WTC11 (cell line): ENCODE data around the gene GALNT6. TPM values are rescaled to one million over a fixed set of nuclear protein-coding genes. Genes with fewer than 3 reads are reported as not detected.
A peak's percentile ranks its signal among the peaks of the same experiment; 100 is the strongest.

Experiments
- ATAC-seq: fragments of 200-7000 bp; cut with Tn5 transposase; 2 replicates; pipeline ENCODE4 v1.10.0; 2021; ENCODE audit warnings: mild to moderate bottlenecking, moderate library complexity
- CTCF ChIA-PET: fragments of 300-600 bp; sonication (Branson Sonifier 250); formaldehyde crosslinking; loops from one replicate; lab custom pipeline; 2021; ENCODE audit warnings: antibody characterized with exemption; lab: Charles Lee
- POLR2A ChIA-PET: fragments of 350-600 bp; sonication (Branson Sonifier 250); formaldehyde crosslinking; loops from one replicate; lab custom pipeline; 2021; ENCODE audit warnings: antibody characterized with exemption; lab: Charles Lee
- DNase-seq: peaks from one replicate; pipeline ENCODE4 v3.0.0; 2021; ENCODE audit warnings: low spot score
- H3K27ac Mint-ChIP-seq: 2 replicates; pipeline ENCODE4 v1.8.0; 2021; ENCODE audit warnings: mixed read lengths
- H3K27me3 Mint-ChIP-seq: 2 replicates; pipeline ENCODE4 v1.8.0; 2021; ENCODE audit warnings: low read depth, mild to moderate bottlenecking, moderate library complexity, mixed read lengths
- H3K36me3 Mint-ChIP-seq: 2 replicates; pipeline ENCODE4 v1.8.0; 2021; ENCODE audit warnings: mixed read lengths
- H3K4me1 Mint-ChIP-seq: 2 replicates; pipeline ENCODE4 v1.8.0; 2022; ENCODE audit warnings: mixed read lengths
- H3K4me3 Mint-ChIP-seq: 2 replicates; pipeline ENCODE4 v1.8.0; 2021; ENCODE audit warnings: mild to moderate bottlenecking, moderate library complexity, mixed read lengths
- H3K9me3 Mint-ChIP-seq: 2 replicates; pipeline ENCODE4 v1.8.0; 2021; ENCODE audit warnings: mixed read lengths
- FOXP4 ChIP-seq: sonication (generic); formaldehyde crosslinking; IDR thresholded peaks from 2 replicates; pipeline ENCODE4 v1.8.0; 2022; ENCODE audit warnings: mild to moderate bottlenecking, missing genetic modification reagents
- GRHL2 ChIP-seq: fragments of 250-450 bp; sonication (Bioruptor Pico); IDR thresholded peaks from 2 replicates; pipeline ENCODE4 v1.8.0; 2022; ENCODE audit warnings: mild to moderate bottlenecking, moderate library complexity; ENCODE audit not compliant: insufficient replicate concordance, severe bottlenecking
- HMGA2 ChIP-seq: fragments of 250-450 bp; sonication (Bioruptor Pico); IDR thresholded peaks from 2 replicates; pipeline ENCODE4 v1.4.0; 2021; ENCODE audit warnings: mild to moderate bottlenecking, moderate library complexity
- IRF2 ChIP-seq: sonication (generic); formaldehyde crosslinking; IDR thresholded peaks from 2 replicates; pipeline ENCODE4 v1.8.0; 2022; ENCODE audit warnings: low read depth, missing genetic modification reagents, borderline replicate concordance
- NR3C1 ChIP-seq: sonication (generic); formaldehyde crosslinking; conservative IDR thresholded peaks from 2 replicates; pipeline ENCODE4 v1.8.1; 2023; ENCODE audit warnings: low read depth, mild to moderate bottlenecking, missing genetic modification reagents
- OVOL2 ChIP-seq: fragments of 250-450 bp; sonication (Bioruptor Pico); IDR thresholded peaks from 2 replicates; pipeline ENCODE4 v1.9.0; 2021; ENCODE audit warnings: mild to moderate bottlenecking, borderline replicate concordance
- RELA ChIP-seq: sonication (generic); formaldehyde crosslinking; IDR thresholded peaks from 2 replicates; pipeline ENCODE4 v1.8.1; 2022; ENCODE audit warnings: missing genetic modification reagents, mild to moderate bottlenecking, borderline replicate concordance
- SOX15 ChIP-seq: fragments of 250-450 bp; sonication (Bioruptor Pico); IDR thresholded peaks from 2 replicates; pipeline ENCODE4 v1.9.0; 2021; ENCODE audit warnings: mild to moderate bottlenecking
- TCF7 ChIP-seq: sonication (generic); formaldehyde crosslinking; IDR thresholded peaks from 2 replicates; pipeline ENCODE4 v1.8.0; 2022; ENCODE audit warnings: mild to moderate bottlenecking, low read depth, missing genetic modification reagents, moderate library complexity
- ZNF138 ChIP-seq: sonication (generic); formaldehyde crosslinking; conservative IDR thresholded peaks from 2 replicates; pipeline ENCODE4 v1.8.1; 2022; ENCODE audit warnings: mild to moderate bottlenecking, moderate library complexity, missing genetic modification reagents
- ZNF396 ChIP-seq: fragments of 250-450 bp; sonication (Bioruptor Pico); IDR thresholded peaks from 2 replicates; pipeline ENCODE4 v1.8.0; 2021; ENCODE audit warnings: mild to moderate bottlenecking, moderate library complexity, borderline replicate concordance
- ZNF416 ChIP-seq: fragments of 250-450 bp; sonication (Bioruptor Pico); IDR thresholded peaks from 2 replicates; pipeline ENCODE4 v1.9.0; 2021; ENCODE audit warnings: mild to moderate bottlenecking, inconsistent platforms
- ZNF423 ChIP-seq: fragments of 250-450 bp; sonication (Bioruptor Pico); IDR thresholded peaks from 2 replicates; pipeline ENCODE4 v2.1.2; 2022; ENCODE audit warnings: mild to moderate bottlenecking, moderate library complexity
- ZSCAN18 ChIP-seq: fragments of 250-450 bp; sonication (Bioruptor Pico); IDR thresholded peaks from 2 replicates; pipeline ENCODE4 v2.1.2; 2022; ENCODE audit warnings: mild to moderate bottlenecking, moderate library complexity
- total RNA-seq: library from RNA; stranded (reverse); gene quantifications from 3 replicates; pipeline ENCODE4 v1.2.3, GENCODE V29; 2021
- TF ChIP-seq, protein P1 (sequence below): fragments of 250-450 bp; sonication (Bioruptor Pico); IDR thresholded peaks from 2 replicates; pipeline ENCODE4 v1.9.0; 2021; ENCODE audit warnings: mild to moderate bottlenecking
- TF ChIP-seq, protein P2 (sequence below): sonication (generic); formaldehyde crosslinking; IDR thresholded peaks from 2 replicates; pipeline ENCODE4 v1.8.0; 2022; ENCODE audit warnings: mild to moderate bottlenecking, missing genetic modification reagents
- TF ChIP-seq, protein P3 (sequence below): fragments of 250-450 bp; sonication (Bioruptor Pico); IDR thresholded peaks from 2 replicates; pipeline ENCODE4 v1.8.0; 2021; ENCODE audit warnings: mild to moderate bottlenecking
- TF ChIP-seq, protein P4 (sequence below): sonication (generic); formaldehyde crosslinking; conservative IDR thresholded peaks from 2 replicates; pipeline ENCODE4 v1.8.1; 2022; ENCODE audit warnings: mild to moderate bottlenecking, missing genetic modification reagents
- TF ChIP-seq, protein P5 (sequence below): sonication (generic); formaldehyde crosslinking; IDR thresholded peaks from 2 replicates; pipeline ENCODE4 v1.8.1; 2022; ENCODE audit warnings: mild to moderate bottlenecking, missing genetic modification reagents, moderate library complexity, borderline replicate concordance

Gene GALNT6
- total RNA-seq, 1 experiment from 2014 or later: 18.3 TPM

DNA sequence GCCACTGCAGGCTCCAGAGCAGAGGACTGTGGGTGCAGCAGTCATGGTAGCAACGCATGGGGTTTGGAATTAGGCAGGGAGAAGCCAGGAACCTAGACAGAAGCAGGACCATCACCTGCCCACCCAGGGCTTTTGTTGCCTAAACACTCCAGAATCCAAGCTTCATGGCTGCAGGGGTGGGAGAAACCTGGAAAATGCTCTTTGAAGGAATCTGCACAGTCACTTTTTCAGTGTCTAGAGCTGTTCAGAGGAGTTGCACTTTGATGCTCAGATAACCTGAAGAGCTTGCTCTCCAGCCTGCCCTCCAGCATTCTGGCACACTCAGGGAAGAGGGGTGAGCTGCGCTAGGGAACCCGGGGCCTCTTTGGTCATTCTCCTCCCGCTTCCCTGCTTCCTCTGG is 43.1 kb downstream of the GALNT6 start (continued):
- TF ChIP-seq ZNF423 (CRISPR knock-in tag) (no peak), ZNF396 (CRISPR knock-in tag) (no peak)

- Mint-ChIP-seq H3K4me3 (no peak within 1 kb of the TSS), H3K36me3 (no peaks in the 10 kb centered on the region), H3K9me3 (no peaks in the 10 kb centered on the region), H3K27ac (peak within 1 kb of the TSS; percentile 80; the same call in 1 of the 2 replicates), H3K4me1 (peaks cover 5% of the 10 kb centered on the region), H3K27me3 (no peaks in the 10 kb centered on the region; the same call in 1 of the 2 replicates)
- CTCF ChIA-PET: interaction anchor here (0.5 kb wide), 1 partner anchor 74 kb away, joined by 3 read pairs; no protein-coding TSS in a partner anchor
- DNase-seq: no peak
- ATAC-seq: no peak
- POLR2A ChIA-PET: no interaction called here
- TF ChIP-seq ZNF416 (CRISPR knock-in tag) (no peak), RELA (no peak), ZNF396 (CRISPR knock-in tag) (no peak), TCF7 (CRISPR knock-in tag) (no peak)
- TF ChIP-seq, protein P1, sequence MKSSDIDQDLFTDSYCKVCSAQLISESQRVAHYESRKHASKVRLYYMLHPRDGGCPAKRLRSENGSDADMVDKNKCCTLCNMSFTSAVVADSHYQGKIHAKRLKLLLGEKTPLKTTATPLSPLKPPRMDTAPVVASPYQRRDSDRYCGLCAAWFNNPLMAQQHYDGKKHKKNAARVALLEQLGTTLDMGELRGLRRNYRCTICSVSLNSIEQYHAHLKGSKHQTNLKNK (CRISPR knock-in tag): no peak
- TF ChIP-seq, protein P2, sequence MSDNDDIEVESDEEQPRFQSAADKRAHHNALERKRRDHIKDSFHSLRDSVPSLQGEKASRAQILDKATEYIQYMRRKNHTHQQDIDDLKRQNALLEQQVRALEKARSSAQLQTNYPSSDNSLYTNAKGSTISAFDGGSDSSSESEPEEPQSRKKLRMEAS (CRISPR knock-in tag): no peak
- TF ChIP-seq, protein P3, sequence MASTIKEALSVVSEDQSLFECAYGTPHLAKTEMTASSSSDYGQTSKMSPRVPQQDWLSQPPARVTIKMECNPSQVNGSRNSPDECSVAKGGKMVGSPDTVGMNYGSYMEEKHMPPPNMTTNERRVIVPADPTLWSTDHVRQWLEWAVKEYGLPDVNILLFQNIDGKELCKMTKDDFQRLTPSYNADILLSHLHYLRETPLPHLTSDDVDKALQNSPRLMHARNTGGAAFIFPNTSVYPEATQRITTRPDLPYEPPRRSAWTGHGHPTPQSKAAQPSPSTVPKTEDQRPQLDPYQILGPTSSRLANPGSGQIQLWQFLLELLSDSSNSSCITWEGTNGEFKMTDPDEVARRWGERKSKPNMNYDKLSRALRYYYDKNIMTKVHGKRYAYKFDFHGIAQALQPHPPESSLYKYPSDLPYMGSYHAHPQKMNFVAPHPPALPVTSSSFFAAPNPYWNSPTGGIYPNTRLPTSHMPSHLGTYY (CRISPR knock-in tag): no peak
- TF ChIP-seq, protein P4, sequence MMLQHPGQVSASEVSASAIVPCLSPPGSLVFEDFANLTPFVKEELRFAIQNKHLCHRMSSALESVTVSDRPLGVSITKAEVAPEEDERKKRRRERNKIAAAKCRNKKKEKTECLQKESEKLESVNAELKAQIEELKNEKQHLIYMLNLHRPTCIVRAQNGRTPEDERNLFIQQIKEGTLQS (CRISPR knock-in tag): no peak
- TF ChIP-seq, all 79 proteins: peak for 0
These were observed 44.6 kb downstream of the GALNT6 start, which contains the start of gene CELA1 for GRCh38 chr12:51346581-51346980. CELA1 (minus strand) TSS chr12:51346679; CDS start chr12:51346638, 41 bp downstream.

DNA sequence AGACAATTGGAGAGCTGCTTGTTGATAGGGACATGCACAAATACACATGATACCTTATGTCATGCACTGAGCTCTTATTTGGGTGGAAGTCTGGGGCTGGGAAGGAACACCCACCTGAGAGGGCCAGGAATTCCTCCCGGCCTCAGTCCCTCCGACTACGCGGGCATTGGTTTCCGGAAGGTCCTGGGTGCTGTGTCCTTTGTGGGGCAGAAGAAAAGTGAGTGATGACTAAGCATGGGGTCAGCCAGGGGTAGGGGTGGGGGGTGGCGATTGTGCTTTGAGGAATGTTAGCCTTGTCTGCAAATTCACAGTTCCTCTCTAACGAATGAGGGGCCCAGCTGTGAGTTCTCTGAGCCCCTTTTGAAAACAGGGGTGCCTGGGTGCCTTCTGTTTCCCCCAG is 45.5 kb downstream of the GALNT6 start:
- POLR2A ChIA-PET: no interaction called here
- no peaks in the 10 kb centered on the region for H3K36me3 Mint-ChIP-seq
- H3K9me3 Mint-ChIP-seq: no peaks in the 10 kb centered on the region
- peaks cover 6% of the 10 kb centered on the region for H3K4me1 Mint-ChIP-seq
- ATAC-seq: no peak
- CTCF ChIA-PET: interaction anchor here (2.0 kb wide), 1 partner anchor 83 kb away, joined by 6 read pairs; no protein-coding TSS in a partner anchor
- TF ChIP-seq ZSCAN18 (CRISPR knock-in tag) (no peak), OVOL2 (CRISPR knock-in tag) (no peak), TCF7 (CRISPR knock-in tag) (no peak), GRHL2 (no peak), HMGA2 (CRISPR knock-in tag) (no peak), FOXP4 (CRISPR knock-in tag) (no peak), RELA (no peak), ZNF423 (CRISPR knock-in tag) (no peak), IRF2 (CRISPR knock-in tag) (no peak), SOX15 (CRISPR knock-in tag) (no peak), ZNF138 (CRISPR knock-in tag) (no peak), NR3C1 (CRISPR knock-in tag) (no peak)
- TF ChIP-seq, protein P5, sequence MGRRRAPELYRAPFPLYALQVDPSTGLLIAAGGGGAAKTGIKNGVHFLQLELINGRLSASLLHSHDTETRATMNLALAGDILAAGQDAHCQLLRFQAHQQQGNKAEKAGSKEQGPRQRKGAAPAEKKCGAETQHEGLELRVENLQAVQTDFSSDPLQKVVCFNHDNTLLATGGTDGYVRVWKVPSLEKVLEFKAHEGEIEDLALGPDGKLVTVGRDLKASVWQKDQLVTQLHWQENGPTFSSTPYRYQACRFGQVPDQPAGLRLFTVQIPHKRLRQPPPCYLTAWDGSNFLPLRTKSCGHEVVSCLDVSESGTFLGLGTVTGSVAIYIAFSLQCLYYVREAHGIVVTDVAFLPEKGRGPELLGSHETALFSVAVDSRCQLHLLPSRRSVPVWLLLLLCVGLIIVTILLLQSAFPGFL: no peak
- TF ChIP-seq, protein P4 (CRISPR knock-in tag): no peak
- TF ChIP-seq, all 79 proteins: peak for 0
- Mint-ChIP-seq H3K27ac (peak overlapping the region; percentile 80; the same call in 1 of the 2 replicates), H3K27me3 (no peaks in the 10 kb centered on the region; the same call in 1 of the 2 replicates), H3K4me3 (no peak overlapping the region)
- DNase-seq: no peak
